Stimulated activated CD4-positive, alpha-beta T cell treated with anti-CD3 and anti-CD28 coated beads, Interleukin-12 subunit alpha, Interleukin-12 subunit beta, amount 100 ng/mL, for 24 hours (primary cell): ENCODE results near the gene DTNA.
"Not testable (repeated sequence)": the region's sequence is repeated elsewhere in the genome, so short reads cannot be mapped to it uniquely, and the experiment has no call there.

ENCODE experiments used
- DNase-seq, 2 experiments: peaks; one replicate each; pipeline ENCODE4 v3.0.0-alpha.2; 2020; ENCODE audit warnings: low read depth in 2 of 2

Gene DTNA

DNA sequence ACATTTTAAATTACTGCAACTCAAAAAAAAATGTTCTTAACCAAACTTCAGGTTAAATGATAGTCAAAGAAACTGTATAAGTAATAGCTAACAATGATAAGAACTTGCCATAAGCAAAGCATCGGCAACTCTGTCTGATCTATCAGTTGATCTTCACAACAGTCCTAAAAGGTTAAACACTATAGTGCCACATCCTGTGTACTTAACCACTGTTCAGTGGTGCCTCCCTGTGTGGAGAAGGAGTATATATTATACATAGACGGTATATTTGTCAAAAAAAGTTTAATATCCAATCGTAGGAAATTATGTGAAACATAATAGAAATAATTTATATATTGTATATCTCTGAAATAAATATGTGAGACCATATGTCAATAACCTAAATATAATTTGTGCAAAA, 13.0 kb downstream of the DTNA start:
- DNase-seq = no peak

- not testable (repeated sequence) for DNase-seq
Measured at GRCh38 chr18:34725737-34726136, 15.6 kb downstream of the DTNA start.

- DNase-seq = no peak
Measured at GRCh38 chr18:34726286-34727004, 16.3 kb downstream of the DTNA start.

DNA sequence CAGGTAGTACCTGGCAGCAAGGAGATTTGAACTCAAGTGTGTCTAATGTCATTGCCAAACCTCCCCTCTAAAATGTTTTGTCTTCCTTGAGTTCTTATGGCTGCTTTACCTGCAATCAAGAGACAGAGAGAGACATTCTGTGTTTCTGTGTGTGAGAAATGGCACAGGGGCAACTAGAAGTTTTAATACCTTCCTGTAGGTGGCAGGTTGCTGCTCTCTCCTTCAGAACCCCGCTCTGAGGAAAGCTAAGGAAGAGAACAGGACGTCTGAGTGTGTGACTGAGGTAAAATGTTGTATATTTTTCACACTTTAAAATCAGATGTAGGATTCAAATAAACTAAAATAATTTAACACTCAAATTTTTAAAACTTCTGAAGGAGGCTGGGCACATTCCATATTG, 19.2 kb downstream of the DTNA start:
- DNase-seq = no peak

GRCh38 chr18:34729740-34730355, 19.8 kb downstream of the DTNA start:
- no peak for DNase-seq

DNA sequence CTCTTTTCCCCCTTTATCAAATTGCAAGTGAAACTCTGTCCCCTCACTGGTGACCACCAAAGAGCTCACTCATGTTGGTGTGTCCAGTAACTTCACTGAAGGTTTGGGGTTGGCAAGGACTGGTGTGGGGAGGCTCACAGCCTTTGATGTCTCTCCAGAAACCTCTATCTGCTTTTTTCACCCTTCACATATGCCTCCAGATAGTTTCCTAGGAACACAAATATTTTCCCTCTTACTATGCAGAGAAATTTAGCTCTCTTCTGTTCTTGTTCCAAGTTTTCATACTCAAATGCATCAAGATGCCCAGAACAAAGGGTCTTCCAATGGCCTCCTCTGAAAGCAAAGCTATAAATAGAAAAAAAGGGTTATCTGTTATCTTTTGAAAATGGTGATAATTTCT, 20.7 kb downstream of the DTNA start:
- DNase-seq = no peak

- no peak for DNase-seq
Measured at GRCh38 chr18:34734056-34734455, 24.0 kb downstream of the DTNA start.

GRCh38 chr18:34734526-34734925, 24.4 kb downstream of the DTNA start:
- not testable (repeated sequence) for DNase-seq

DNA sequence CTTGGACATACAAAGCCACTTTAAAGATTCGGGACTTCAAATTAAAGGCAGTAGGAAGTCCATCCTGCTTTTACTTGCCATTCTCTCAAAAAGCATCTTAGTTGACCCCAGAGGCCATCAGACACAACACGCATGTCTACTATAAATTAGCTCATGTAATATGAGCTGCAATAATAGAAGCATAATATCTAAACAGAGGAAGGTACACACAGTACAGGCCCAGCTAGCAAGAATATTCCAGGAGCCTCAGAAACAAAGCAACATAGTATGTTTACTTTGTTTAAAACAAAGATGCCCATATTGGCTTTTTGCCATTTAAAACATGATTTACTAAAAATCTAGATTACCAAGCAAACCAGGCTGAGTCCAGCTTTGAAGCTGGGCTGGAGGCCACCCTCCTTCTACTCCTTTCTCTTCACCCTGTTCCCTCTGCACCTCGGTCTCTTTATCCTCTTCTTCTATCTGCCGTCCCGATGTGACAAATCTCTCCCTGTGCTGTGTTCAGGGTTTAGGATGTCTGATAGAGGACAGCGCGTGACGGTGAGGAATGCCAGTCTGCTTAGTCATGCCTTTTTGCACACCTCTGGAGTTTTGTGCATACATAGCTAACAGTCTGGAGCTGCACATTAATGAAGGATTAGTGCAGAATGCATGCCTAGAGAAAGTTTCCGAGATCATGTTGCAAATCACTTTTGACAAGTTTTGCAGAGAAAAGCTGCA, 28.2 kb downstream of the DTNA start:
- DNase-seq = no peak

GRCh38 chr18:34740101-34740500, 30.0 kb downstream of the DTNA start:
- no peak for DNase-seq

DNA sequence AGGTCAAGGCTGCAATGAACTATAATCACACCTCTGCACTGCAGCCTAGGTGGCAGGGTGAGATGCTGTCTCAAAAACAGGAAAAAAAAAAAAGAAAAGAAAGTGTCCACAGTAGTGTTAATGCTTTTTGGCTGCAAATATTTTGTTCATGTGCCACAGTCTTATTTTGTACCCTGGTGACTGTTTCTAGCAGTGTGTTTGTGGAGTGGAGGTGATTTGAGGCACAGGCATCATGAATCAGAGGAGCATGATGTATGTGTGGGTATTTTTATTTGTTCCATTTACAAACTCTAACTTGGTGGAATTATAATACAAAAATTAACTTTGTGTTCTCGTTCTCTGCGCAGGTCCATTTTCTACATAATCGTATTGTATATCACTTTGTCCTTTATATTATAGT, 30.6 kb downstream of the DTNA start:
- no peak for DNase-seq

DNA sequence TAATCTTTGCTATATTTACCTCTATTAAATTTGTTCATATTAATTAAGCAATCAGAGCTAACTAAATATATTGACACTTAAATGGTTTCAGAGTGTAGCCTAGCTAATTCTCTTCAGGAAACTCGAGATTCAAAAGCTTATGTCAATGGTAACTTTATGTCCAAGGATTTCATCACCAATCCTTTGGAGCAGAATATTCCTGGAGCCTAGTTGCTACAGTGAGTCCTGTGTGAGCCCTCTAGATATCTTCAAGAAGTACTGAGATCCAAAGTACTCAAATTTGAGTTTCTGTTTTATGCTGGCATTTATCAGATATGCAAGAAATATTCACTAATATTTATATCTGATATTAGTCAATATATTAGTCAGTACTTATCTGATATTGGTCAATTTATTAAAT, 31.3 kb downstream of the DTNA start:
- no peak for DNase-seq

GRCh38 chr18:34742891-34743341, 32.8 kb downstream of the DTNA start:
- DNase-seq = no peak

DNA sequence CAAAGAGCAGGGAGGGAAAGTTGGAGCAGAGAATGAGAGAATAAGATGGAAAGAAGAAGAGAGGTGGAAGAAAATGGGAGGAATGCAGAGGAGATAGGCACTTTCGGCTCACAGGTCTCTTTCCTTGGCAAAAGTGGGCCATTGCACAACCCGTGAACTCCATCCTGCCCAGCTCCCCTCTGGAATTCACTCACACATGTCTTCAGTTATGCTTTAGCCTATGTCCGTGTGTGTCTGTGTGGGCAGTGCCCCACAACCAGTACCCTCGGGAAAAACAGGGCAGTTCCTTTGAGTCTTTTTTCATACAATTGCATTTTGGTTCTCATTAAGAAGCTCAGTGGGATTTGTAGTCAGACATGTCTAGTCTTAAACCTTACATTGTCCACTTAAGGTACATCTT, 34.5 kb downstream of the DTNA start:
- DNase-seq = no peak

- DNase-seq = no peak
Measured at GRCh38 chr18:34746614-34747013, 36.5 kb downstream of the DTNA start.

- no peak for DNase-seq
Measured at GRCh38 chr18:34749721-34750120, 39.6 kb downstream of the DTNA start.

GRCh38 chr18:34752056-34752455, 42.0 kb downstream of the DTNA start:
- DNase-seq = no peak

DNA sequence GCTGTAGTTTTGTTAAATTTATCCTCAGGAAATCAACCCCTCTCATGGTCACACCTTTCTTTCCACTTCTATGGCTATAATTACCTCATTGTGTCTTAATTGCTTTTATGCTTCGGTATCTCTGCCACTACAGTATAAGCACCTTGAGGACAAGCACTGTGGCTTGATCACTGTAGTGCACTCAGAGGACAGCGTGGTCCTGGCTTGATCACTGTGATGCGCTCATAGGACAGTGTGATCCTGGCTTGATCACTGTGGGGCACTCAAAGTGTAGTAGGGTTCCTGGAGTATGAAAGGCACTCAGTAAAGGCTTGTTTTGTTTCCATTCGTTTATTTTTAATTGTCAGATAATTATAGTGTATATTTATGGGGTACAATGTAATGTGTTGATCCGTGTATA, 44.2 kb downstream of the DTNA start:
- DNase-seq = no peak

DNA sequence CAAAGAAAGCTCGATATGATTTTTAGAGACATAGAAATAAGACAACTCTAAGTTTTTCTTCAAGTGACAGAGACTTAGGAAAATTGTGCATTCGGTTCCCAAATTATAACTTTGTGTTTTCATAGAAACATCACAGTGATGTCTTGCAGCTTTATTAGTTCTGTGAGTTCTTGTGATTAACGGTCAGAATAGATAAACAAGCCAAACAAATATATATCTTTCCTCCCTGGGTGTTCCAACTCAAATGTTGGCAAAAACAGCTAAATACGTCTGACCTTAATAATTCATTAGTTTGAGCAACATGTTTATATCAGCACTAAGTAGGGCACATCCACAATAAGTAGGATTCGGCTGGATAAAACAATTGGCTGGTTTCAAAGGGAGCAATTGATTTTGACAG, 47.6 kb downstream of the DTNA start:
- DNase-seq = no peak

- DNase-seq = no peak
Measured at GRCh38 chr18:34758378-34758948, 48.4 kb downstream of the DTNA start.

DNA sequence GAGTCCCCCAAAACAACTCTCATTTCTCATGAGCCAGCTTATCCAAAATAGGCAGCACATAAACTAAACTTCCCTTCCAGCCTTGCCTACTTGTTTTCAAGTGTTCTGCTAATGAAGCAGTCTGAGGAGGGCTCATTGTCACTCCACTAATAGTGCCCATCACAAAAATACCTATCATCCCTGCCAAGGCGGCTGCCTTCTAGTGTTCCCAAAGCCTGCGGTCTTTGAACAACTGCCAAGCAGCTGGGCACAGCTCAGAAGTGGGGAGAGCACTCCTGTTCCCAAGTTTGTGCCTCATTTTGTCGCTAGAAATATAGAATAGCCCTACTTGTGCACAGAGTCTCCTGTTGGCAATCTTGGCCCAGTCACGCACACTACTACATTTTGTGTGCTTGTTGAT, 50.3 kb downstream of the DTNA start:
- no peak for DNase-seq

DNA sequence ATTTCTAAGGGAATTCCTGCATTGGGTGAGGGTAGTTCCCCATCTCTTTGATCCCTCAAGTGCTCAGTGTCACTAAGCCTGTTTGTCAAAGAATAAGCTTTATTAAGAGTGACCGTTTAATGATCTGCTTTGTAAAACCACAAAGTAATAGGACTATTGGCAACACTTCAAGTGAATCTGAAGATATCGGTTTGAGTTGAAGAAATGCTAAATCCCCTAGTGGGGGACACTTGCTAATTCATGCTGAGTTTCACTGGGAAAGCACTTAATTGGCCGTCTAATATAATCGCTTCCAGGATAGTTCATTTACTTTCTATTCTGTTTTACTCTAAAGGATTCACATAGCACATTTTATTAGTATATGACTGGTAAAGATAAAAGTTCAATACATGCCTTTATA, 54.4 kb downstream of the DTNA start:
- DNase-seq = no peak

DNA sequence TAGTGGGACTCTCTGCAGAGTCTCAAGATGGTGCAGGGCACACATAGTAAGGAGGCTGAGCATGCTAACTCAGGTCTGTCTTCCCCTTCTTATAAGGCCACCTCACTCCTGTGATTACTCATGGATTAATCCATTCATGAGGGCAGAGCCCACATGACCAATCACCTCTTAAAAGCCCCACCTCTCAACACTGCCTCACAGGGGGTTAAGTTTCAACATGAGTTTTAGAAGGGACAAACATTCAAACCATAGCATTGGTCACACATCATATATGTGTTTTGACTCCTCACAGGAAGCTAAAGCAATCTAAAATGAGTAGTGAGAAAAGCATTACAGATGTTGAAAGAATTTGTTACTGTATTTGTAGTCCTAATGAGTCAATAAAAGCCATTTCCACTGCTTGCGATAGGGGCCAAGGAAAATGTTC, 57.5 kb downstream of the DTNA start:
- no peak for DNase-seq
